DND-41 (cell line): ENCODE data around the gene COG5.
A peak's percentile ranks its signal among the peaks of the same experiment; 100 is the strongest.

Experiments used
- ATAC-seq: fragments of 200-7000 bp; cut with Tn5 transposase; 3 replicates; pipeline ENCODE4 v1.9.1; 2021; ENCODE audit warnings: low read depth; ENCODE audit not compliant: insufficient read depth
- DNase-seq: peaks from one replicate; pipeline ENCODE4 v3.0.0-alpha.2; 2020
- H2AFZ ChIP-seq: 2 replicates; pipeline ENCODE4 v1.6.0; 2012; ENCODE audit warnings: low read depth, low read length
- H3K27ac ChIP-seq: 2 replicates; pipeline ENCODE4 v1.5.1; 2012; ENCODE audit warnings: low read length, inconsistent platforms
- H3K27me3 ChIP-seq: fragments of 200-600 bp; sonication (generic); 2 replicates; pipeline ENCODE4 v1.6.0; 2012; ENCODE audit warnings: low read length, mild to moderate bottlenecking, inconsistent platforms; ENCODE audit not compliant: insufficient read depth, poor library complexity
- H3K36me3 ChIP-seq: 2 replicates; pipeline ENCODE4 v1.5.1; 2012; ENCODE audit warnings: low read length, inconsistent platforms; ENCODE audit not compliant: insufficient read depth
- H3K4me1 ChIP-seq: 2 replicates; pipeline ENCODE4 v1.5.1; 2012; ENCODE audit warnings: mild to moderate bottlenecking, low read length; ENCODE audit not compliant: insufficient read depth
- H3K4me2 ChIP-seq: 2 replicates; pipeline ENCODE4 v1.6.0; 2012; ENCODE audit warnings: mild to moderate bottlenecking, moderate library complexity, low read length, inconsistent platforms; ENCODE audit not compliant: insufficient read depth
- H3K4me3 ChIP-seq, 2 experiments: fragments of 200-600 bp in 1 of 2; shearing (Covaris generic) in 1 of 2; 2 replicates each; pipeline ENCODE4 v1.5.1; 2012 to 2016; ENCODE audit warnings: inconsistent platforms in 2 of 2, low read length in 2 of 2, mild to moderate bottlenecking in 2 of 2, low read depth in 1 of 2, moderate library complexity in 1 of 2
- H3K79me2 ChIP-seq: 2 replicates; pipeline ENCODE4 v1.6.0; 2012; ENCODE audit warnings: low read length, inconsistent platforms; ENCODE audit not compliant: insufficient read depth
- H3K9ac ChIP-seq: 2 replicates; pipeline ENCODE4 v1.6.0; 2012; ENCODE audit warnings: low read depth, mild to moderate bottlenecking, inconsistent platforms, low read length, moderate library complexity
- H3K9me3 ChIP-seq: 2 replicates; pipeline ENCODE4 v1.5.1; 2012; ENCODE audit warnings: low read length, moderate library complexity, mild to moderate bottlenecking, inconsistent platforms; ENCODE audit not compliant: insufficient read depth, severe bottlenecking
- H4K20me1 ChIP-seq: 2 replicates; pipeline ENCODE4 v1.6.0; 2012; ENCODE audit warnings: low read length; ENCODE audit not compliant: insufficient read depth
- CTCF ChIP-seq: IDR thresholded peaks from 2 replicates; pipeline ENCODE4 v1.5.1; 2012; ENCODE audit warnings: borderline replicate concordance, low read length, moderate library complexity, mild to moderate bottlenecking; ENCODE audit not compliant: poor library complexity, severe bottlenecking; ENCODE audit errors: extremely low read depth
- EZH2 ChIP-seq: IDR thresholded peaks from 3 replicates; pipeline ENCODE4 v1.6.1; 2012; ENCODE audit warnings: borderline replicate concordance, low read depth, mild to moderate bottlenecking, moderate library complexity, low read length, inconsistent platforms; ENCODE audit not compliant: severe bottlenecking

COG5 gene

GRCh38 chr7:107584716-107585115 is 21.0 kb upstream of the COG5 start:
- H3K4me2 ChIP-seq: no peak overlapping the region
- H3K27me3 ChIP-seq: no peaks in the 10 kb centered on the region
- H3K9ac ChIP-seq: no peak overlapping the region
- H3K27ac ChIP-seq: no peak overlapping the region
- ATAC-seq: no peak
- H3K9me3 ChIP-seq: no peaks in the 10 kb centered on the region
- DNase-seq: no peak
- H3K79me2 ChIP-seq: peaks cover 27% of the 10 kb centered on the region
- no peak overlapping the region for H2AFZ ChIP-seq
- TF ChIP-seq EZH2 (no peak), CTCF (no peak)
- no peaks in the 10 kb centered on the region for H4K20me1 ChIP-seq
- no peak overlapping the region for H3K4me3 ChIP-seq
- peaks cover 29% of the 10 kb centered on the region for H3K4me1 ChIP-seq
- H3K36me3 ChIP-seq: peaks cover 31% of the 10 kb centered on the region

DNA sequence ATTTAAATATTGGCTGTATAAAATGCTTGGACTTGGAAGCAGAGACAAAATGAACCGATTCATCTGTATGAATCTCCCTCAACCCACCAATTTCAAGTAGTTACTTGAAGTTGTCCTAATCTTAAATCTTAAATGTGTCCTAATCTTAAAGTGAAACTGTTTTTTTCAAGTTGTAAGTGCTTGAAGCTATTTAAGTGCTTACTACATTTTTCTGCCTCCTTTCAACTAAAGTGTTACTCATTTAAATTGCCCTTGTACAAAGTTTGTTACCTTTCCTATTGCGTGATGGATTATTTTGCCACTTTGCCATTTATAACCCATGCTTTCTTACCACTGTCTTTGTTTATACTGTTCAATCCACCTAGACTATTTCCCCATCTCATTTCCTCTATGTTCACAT is 19.2 kb upstream of the COG5 start:
- no peaks in the 10 kb centered on the region for H3K9me3 ChIP-seq
- ATAC-seq: no peak
- H2AFZ ChIP-seq: no peak overlapping the region
- DNase-seq: no peak
- H3K4me2 ChIP-seq: peak overlapping the region; percentile 80; the same call in 1 of the 2 replicates
- no peak overlapping the region for H3K9ac ChIP-seq
- TF ChIP-seq EZH2: no peak
- no peak overlapping the region; a peak in 1 of 4 replicates for H3K4me3 ChIP-seq
- H3K4me1 ChIP-seq: peaks cover 36% of the 10 kb centered on the region
- no peaks in the 10 kb centered on the region for H4K20me1 ChIP-seq
- peaks cover 31% of the 10 kb centered on the region for H3K79me2 ChIP-seq
- H3K27me3 ChIP-seq: no peaks in the 10 kb centered on the region
- peaks cover 27% of the 10 kb centered on the region for H3K36me3 ChIP-seq
- H3K27ac ChIP-seq: no peak overlapping the region

DNA sequence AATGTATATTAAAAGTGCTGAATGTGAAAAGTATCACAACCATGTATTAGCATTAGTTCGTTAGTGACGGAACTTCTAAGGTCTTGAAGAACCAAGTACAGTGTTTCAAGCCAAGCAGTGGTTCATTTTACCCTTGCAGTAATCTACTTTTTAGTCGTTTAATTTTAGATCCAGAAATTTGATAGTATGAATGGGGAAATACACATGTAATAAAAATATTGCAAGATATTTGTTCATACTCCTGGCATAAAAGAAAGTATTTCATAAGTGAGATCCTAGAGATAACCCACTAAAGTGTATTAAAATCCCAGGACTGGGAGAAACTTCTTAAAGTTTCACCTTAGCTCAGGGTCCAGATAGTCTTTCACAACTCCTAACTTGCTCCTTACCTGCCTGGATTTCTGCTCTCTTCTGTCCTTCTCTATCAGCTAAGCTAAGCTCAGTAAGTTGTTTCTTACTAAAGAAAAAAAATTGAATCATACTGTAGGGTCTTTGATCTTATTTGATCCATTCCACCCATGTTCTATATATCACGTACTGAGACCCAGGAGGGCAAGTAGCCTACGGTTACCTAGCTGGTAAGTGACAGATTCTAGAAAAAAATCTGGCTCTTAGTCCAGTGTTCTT is 17.8 kb upstream of the COG5 start:
- DNase-seq: no peak
- peak overlapping the region; percentile 41; the same call in 1 of the 2 replicates for H2AFZ ChIP-seq
- H3K36me3 ChIP-seq: peaks cover 32% of the 10 kb centered on the region
- H3K27me3 ChIP-seq: no peaks in the 10 kb centered on the region
- no peak overlapping the region for H3K27ac ChIP-seq
- peaks cover 31% of the 10 kb centered on the region for H3K79me2 ChIP-seq
- no peaks in the 10 kb centered on the region for H3K9me3 ChIP-seq
- H3K9ac ChIP-seq: peak overlapping the region; percentile 92; the same call in 1 of the 2 replicates
- H3K4me2 ChIP-seq: peak overlapping the region; percentile 80
- peaks cover 36% of the 10 kb centered on the region for H3K4me1 ChIP-seq
- TF ChIP-seq EZH2 (no peak), CTCF (no peak)
- H3K4me3 ChIP-seq: peak overlapping the region; percentile 85 to 91; a peak in 2 of 4 replicates
- H4K20me1 ChIP-seq: no peaks in the 10 kb centered on the region
- ATAC-seq: no peak

DNA sequence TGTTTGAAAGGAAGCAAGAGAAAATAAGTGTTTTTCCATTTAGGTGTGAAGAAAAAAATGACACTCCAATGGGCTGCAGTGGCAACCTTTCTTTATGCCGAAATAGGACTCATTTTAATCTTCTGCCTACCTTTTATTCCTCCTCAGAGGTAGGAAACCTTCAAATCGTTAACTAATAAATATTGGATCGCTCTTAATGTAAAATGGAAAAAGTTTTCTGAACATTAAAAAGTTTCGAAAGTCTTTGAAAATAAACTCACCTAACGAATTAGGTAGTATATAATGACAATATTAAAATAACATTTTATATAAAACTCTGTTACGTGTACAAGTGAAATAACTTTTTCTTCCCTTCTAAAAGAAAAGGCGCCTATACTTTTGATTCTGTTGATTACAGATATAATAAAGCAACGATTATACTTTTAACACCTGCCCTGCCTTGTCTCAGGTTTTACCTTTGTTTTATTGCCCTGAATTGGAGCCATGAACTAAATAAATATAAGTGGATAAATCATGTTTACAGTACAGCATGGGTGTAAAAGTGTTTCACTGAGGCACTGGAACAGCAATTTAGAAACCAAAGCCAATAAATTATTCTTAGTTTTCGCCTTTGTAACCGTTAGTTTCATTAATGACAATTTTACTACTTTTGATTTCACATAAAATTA is 17.1 kb upstream of the COG5 start:
- peaks cover 28% of the 10 kb centered on the region for H3K36me3 ChIP-seq

More for the DNA sequence above, 17.1 kb upstream of the COG5 start:
- H3K79me2 ChIP-seq: peaks cover 31% of the 10 kb centered on the region
- ATAC-seq (no peak), DNase-seq (no peak)
- peak overlapping the region; percentile 76 for H3K27ac ChIP-seq
- TF ChIP-seq CTCF (no peak), EZH2 (no peak)
- H3K4me3 ChIP-seq: peak overlapping the region; percentile 85 to 91
- peak overlapping the region; percentile 92 for H3K9ac ChIP-seq
- H3K4me2 ChIP-seq: peak overlapping the region; percentile 80
- H4K20me1 ChIP-seq: no peaks in the 10 kb centered on the region
- peak overlapping the region; percentile 97 for H2AFZ ChIP-seq
- peaks cover 36% of the 10 kb centered on the region for H3K4me1 ChIP-seq
- H3K27me3 ChIP-seq: no peaks in the 10 kb centered on the region
- no peaks in the 10 kb centered on the region for H3K9me3 ChIP-seq
